Fibroblast of pulmonary artery (primary cell): Measurements from ENCODE around the gene SLC6A13.

Source experiments
- DNase-seq: peaks from one replicate; pipeline ENCODE4 v3.0.0-alpha.2; 2010; ENCODE audit warnings: low read depth
- H3K4me3 ChIP-seq: replicated peaks from 2 replicates; pipeline ENCODE4 v1.5.1; 2011; ENCODE audit warnings: low read depth, mild to moderate bottlenecking, control low read depth, low read length, moderate library complexity
- TF ChIP-seq, protein P1 (sequence below): IDR thresholded peaks from 2 replicates; pipeline ENCODE4 v1.5.1; 2011; ENCODE audit warnings: mild to moderate bottlenecking, control low read depth, low read length, inconsistent platforms; ENCODE audit errors: missing control alignments

SLC6A13 gene

DNA sequence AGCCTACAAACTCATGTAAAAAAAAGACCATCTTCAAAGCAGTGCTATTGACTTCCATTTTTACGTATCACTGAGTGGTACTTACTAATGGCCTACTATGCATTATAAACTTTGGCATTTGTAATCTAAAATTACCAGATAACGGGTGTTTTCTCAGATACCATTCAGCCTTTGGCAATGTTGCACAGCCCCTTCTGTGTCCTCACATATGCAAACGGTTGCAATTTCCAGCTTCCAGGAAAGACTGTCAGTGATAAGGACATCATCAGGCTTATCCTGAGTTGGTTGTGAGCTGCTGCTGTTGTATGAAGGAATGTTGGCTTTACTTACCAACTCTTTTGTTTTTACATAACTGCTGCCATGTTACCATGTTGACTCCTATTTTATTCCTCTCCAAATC is 1.6 kb upstream of the SLC6A13 start:
- no peak overlapping the region for H3K4me3 ChIP-seq
- TF ChIP-seq, protein P1, sequence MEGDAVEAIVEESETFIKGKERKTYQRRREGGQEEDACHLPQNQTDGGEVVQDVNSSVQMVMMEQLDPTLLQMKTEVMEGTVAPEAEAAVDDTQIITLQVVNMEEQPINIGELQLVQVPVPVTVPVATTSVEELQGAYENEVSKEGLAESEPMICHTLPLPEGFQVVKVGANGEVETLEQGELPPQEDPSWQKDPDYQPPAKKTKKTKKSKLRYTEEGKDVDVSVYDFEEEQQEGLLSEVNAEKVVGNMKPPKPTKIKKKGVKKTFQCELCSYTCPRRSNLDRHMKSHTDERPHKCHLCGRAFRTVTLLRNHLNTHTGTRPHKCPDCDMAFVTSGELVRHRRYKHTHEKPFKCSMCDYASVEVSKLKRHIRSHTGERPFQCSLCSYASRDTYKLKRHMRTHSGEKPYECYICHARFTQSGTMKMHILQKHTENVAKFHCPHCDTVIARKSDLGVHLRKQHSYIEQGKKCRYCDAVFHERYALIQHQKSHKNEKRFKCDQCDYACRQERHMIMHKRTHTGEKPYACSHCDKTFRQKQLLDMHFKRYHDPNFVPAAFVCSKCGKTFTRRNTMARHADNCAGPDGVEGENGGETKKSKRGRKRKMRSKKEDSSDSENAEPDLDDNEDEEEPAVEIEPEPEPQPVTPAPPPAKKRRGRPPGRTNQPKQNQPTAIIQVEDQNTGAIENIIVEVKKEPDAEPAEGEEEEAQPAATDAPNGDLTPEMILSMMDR, result no peak
- DNase-seq, result peak; percentile 29

DNA sequence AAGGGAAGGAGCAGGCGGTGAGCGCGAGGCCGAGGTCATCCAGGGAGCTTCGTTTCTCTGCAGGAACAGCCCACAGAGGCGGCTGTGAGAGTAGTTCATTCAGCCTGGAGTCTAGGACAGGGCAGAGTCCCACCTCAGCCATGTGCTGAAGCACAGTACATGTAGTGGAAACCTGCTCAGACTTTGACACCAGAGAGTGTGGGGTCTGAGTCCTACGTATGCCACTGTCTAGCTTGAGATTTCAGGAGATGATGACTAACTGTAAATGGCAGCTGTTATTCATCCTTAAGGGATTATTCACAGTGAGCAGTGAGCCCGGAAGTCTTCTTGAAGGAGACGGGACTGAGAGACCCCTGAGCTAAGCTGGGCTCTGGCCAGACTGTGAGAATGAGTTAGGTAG is 938 bp upstream of the SLC6A13 start:
- peak; percentile 28 for DNase-seq
- TF ChIP-seq, protein P1, result no peak
- H3K4me3 ChIP-seq, result no peak overlapping the region

DNA sequence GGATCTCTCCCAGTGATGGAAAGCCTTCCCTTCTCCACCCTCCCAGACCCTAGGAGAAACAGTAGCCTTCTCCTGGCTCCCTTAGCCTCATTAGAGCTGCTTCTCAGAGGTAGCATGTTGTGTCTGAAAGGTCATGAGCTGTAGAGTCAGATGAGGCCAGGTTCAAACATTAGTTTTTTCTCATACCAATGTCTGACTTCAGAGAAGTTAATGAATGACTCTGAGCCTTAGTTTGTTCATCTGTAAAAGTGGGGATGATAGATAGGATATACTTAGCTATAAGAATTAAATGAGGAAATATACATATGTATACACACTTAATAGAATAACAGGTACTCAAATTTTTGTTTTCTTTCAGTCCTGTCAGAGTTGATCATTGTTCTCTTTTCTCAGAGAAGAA is 523 bp downstream of the SLC6A13 start:
- TF ChIP-seq, protein P1, result no peak
- no peak overlapping the region for H3K4me3 ChIP-seq
- no peak for DNase-seq

DNA sequence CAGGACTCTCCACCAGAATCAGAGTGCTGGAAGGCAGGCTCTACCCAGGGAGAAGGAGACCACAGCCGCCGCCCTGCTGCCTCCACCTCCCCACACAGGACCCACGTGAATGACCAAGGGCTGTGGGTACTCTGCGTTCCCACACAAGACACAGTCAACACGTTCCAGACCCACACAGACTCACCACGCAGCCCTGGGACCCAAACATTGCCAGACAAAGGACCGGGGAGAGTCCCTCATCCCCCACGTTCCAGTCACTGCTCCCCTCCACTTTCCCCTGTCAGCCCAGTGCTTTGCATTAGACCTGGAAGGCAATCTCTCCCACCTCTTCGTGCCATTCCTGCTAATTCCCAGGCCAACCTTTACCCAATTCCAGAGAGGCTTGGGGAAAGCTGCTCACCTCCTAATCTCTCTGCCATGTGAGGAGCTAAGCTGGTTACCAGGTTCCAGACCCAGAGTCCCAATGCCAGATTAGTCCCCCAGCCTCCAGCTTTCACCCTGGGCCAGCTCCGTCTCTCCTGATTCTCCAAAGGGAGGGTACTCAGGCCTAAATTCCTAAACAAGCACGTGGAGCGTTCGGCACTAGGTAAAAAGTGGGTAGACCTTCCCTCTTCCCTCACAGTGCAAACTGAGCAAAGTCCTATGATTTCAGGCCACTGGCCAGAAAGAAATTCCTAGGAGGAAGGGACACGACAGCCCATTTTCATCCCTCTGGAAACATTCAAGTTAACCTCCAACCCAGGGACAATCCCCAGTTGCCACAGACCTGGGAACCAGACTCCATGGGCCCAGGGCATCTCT is 4.9 kb downstream of the SLC6A13 start:
- no peak overlapping the region for H3K4me3 ChIP-seq
- DNase-seq, result no peak
- TF ChIP-seq, protein P1, result no peak

DNA sequence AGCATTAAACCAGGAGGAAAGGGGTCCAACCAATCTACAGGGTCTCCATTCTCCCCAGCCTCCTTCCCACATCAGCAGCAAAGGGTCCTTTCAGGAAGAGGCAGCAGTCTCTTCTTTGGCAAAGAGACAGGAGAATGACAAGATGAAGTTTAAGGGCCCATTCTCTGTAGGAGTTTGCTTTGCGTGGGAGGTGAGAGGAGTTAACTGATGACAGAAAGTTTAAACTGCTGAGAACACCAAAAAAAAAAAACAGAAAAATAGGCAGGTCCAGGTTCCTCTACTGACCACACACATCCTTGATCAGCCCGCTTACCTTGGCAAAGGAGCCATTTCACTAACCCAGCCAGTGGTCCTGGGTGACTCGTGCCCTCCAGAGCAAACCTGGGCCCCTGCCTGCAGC is 5.7 kb downstream of the SLC6A13 start:
- H3K4me3 ChIP-seq, result no peak overlapping the region
- DNase-seq, result no peak
- TF ChIP-seq, protein P1, result no peak

DNA sequence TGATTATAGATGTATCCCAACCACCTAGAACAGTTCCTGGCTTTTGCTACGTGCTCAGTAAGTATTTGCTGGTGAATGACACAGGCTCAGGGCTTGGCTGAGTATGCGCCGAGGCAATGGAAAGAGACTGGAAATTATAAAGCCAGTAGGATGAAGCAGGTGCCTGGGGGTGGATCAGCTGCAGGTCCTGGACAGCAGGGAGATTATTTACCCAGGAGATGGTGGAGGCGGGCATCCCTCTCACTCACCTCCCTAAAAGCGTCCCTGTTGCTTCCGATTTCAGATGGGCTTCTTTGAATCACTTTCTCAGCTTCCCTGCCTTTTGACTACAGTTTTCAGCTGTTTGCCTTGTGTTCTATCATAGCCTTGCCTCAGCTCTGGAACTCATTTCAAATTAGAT is 6.4 kb downstream of the SLC6A13 start:
- no peak overlapping the region for H3K4me3 ChIP-seq
- TF ChIP-seq, protein P1, result no peak
- no peak for DNase-seq

DNA sequence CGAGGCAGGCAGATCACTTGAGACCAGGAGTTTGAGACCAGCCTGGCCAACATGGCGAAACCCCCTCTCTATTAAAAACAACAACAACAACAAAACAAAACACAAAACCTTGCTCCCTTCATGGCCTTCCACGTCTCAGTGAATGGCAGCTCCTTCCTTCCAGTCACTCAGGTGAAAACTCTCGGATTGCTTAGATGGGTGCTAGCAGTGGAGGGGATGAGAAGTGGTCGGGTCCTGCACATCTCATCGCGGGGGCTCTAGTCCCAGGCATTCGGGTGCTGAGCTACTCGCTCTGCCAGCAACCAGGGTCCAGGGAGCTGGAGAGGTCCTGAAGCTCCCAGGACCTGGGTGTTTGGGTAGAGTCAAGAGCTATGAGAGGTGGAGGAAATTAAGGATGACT is 7.7 kb downstream of the SLC6A13 start:
- no peak overlapping the region for H3K4me3 ChIP-seq
- DNase-seq, result no peak
- TF ChIP-seq, protein P1, result no peak
